NB4 (cell line): ENCODE data around the gene WDR62.

Experiments
- POLR2A ChIP-seq: IDR thresholded peaks from 2 replicates; pipeline ENCODE4 v1.6.1; 2011; ENCODE audit warnings: mild to moderate bottlenecking; ENCODE audit not compliant: insufficient read length; ENCODE audit errors: extremely low read depth
- TF ChIP-seq, protein P1 (sequence below): IDR thresholded peaks from one replicate; pipeline ENCODE4 v1.5.1; 2012; ENCODE audit warnings: low read depth, low read length
- TF ChIP-seq, protein P2 (sequence below): IDR thresholded peaks from 2 replicates; pipeline ENCODE4 v1.6.1; 2011; ENCODE audit warnings: low read depth, low read length

DNA sequence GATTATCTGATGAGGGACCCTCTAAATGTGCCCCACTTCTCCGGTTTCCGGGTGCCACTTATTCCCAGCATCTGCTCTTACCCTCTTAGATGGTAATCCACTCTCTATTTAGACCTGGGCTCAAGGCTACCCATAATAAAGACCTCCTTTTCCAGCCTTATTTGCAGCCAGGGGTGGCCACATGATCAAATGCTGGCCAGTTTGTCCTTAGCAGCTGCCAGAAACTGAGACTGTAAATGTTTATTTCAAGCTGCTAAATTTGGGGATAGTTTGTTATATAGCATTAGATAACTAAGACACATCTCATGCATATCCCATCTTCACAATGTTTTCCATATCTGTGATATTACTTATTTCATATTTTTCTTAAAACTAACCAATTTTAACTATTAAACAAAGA lies 10.7 kb upstream of the WDR62 start:
- TF ChIP-seq, protein P1, sequence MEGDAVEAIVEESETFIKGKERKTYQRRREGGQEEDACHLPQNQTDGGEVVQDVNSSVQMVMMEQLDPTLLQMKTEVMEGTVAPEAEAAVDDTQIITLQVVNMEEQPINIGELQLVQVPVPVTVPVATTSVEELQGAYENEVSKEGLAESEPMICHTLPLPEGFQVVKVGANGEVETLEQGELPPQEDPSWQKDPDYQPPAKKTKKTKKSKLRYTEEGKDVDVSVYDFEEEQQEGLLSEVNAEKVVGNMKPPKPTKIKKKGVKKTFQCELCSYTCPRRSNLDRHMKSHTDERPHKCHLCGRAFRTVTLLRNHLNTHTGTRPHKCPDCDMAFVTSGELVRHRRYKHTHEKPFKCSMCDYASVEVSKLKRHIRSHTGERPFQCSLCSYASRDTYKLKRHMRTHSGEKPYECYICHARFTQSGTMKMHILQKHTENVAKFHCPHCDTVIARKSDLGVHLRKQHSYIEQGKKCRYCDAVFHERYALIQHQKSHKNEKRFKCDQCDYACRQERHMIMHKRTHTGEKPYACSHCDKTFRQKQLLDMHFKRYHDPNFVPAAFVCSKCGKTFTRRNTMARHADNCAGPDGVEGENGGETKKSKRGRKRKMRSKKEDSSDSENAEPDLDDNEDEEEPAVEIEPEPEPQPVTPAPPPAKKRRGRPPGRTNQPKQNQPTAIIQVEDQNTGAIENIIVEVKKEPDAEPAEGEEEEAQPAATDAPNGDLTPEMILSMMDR, result no peak
- TF ChIP-seq, protein P2, sequence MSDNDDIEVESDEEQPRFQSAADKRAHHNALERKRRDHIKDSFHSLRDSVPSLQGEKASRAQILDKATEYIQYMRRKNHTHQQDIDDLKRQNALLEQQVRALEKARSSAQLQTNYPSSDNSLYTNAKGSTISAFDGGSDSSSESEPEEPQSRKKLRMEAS, result no peak
- no peak for TF ChIP-seq POLR2A
